Measurements from ENCODE around the gene MAMLD1.

Gene MAMLD1

DNA sequence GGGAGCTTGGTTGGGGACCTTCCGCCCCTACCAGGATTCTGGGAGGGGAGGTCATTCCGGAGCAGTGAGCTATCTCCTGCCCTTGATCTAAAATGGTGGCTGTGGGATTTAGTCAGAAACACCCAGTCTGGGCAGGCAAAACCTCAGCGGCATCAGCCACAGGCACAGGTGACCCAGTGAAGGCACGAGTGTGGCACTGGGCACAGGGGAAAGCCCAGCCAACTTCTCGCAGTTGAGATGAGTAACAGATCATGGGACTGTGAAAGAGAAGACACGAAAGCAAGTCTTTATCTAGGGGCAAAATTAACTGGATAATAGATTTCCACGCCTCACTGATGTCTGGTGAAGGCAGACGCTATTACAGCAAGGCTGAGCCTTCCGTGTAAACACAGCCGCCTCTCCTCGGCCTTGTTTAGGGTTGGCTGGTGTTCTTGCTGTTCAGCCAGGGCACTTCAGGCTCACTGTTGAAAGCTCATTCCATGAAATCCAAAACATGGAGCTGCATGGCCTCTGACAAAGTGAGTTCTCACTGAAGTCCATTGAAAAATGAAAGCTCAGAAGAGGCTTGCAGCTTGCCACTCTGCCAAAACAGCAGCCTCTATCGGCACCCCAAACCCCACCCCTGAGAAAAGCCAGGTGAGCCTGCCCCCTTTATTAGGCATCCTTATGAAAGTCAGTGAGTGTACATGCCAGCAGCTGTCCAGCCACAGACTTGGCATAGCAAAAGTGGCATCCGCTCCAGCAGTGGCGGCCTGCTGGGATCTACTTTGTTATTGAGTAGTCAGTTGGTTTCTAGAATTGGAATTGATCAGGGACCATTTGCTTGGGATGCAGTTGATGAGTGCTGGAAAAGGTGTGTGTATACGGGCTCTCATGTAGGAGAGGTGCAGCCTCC lies 103.0 kb downstream of the MAMLD1 start:
- Histone ChIP-seq H3K4me1 (ENCODE audit: control insufficient read depth, insufficient read depth, low read length) (no peaks in the 10 kb centered on the region), H3K27ac (ENCODE audit: insufficient read depth, low read depth, low read length, poor library complexity, severe bottlenecking) (no peak overlapping the region), H3K36me3 (ENCODE audit: control insufficient read depth, insufficient read depth, low read length) (no peaks in the 10 kb centered on the region), H3K4me3 (ENCODE audit: insufficient read depth, low read depth, low read length) (no peak overlapping the region), H3K27me3 (ENCODE audit: control insufficient read depth, insufficient read depth, low read length, poor library complexity, severe bottlenecking) (no peaks in the 10 kb centered on the region), H3K9me3 (ENCODE audit: control insufficient read depth, low read length) (no peaks in the 10 kb centered on the region)
- WGBS, 2 experiments: 93% methylated on average over 15 of the region's 15 CpGs

DNA sequence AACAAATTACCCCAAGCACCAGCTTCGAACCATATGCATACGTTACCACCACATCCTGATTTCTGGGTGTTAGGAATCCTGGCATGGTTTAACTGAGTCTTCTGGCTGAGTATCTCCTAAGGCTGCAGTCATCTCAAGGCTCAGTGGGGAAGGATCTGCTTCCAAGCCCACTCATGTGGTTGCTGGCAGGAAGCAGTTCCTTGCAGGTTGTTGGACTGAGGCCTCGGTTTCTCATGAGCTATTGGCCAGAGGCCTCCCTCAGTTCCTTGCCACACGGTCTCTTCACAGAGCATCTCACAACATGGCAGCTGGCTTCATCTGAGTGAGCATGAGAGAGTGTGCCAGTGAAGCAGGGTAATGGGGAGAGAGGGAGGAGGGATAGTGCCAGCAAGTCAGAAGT lies 109.2 kb downstream of the MAMLD1 start:
- Histone ChIP-seq H3K4me3 (ENCODE audit: insufficient read depth, low read depth, low read length) (no peak overlapping the region), H3K9me3 (ENCODE audit: control insufficient read depth, low read length) (no peaks in the 10 kb centered on the region), H3K36me3 (ENCODE audit: control insufficient read depth, insufficient read depth, low read length) (no peaks in the 10 kb centered on the region), H3K4me1 (ENCODE audit: control insufficient read depth, insufficient read depth, low read length) (no peaks in the 10 kb centered on the region), H3K27me3 (ENCODE audit: control insufficient read depth, insufficient read depth, low read length, poor library complexity, severe bottlenecking) (no peaks in the 10 kb centered on the region), H3K27ac (ENCODE audit: insufficient read depth, low read depth, low read length, poor library complexity, severe bottlenecking) (no peak overlapping the region)
- 95 to 98% methylated on average over 3 to 4 of the region's 4 CpGs for WGBS, 2 experiments

DNA sequence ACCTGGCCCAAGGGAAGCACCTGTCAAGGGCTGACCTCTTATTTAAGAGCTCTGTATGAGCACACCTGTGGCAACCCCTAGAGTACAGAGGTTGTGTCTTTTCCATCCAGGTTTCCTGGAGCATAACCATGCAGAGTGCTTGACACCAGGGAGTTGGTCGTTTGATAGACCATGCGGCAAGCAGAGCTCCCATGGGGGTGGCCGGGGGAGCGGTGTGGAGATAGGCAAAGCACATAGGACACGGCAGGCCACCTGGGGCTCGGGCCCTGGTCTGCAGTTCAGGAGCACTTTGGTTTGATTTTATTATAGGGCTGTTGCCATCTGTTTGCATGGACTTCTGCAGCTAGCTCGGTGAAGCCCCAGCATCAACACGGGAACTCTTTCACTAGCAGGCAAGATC lies 110.3 kb downstream of the MAMLD1 start:
- WGBS, 2 experiments: 95% methylated on average over 8 of the region's 8 CpGs
- Histone ChIP-seq H3K27me3 (ENCODE audit: control insufficient read depth, insufficient read depth, low read length, poor library complexity, severe bottlenecking) (no peaks in the 10 kb centered on the region), H3K9me3 (ENCODE audit: control insufficient read depth, low read length) (no peaks in the 10 kb centered on the region), H3K36me3 (ENCODE audit: control insufficient read depth, insufficient read depth, low read length) (no peaks in the 10 kb centered on the region), H3K27ac (ENCODE audit: insufficient read depth, low read depth, low read length, poor library complexity, severe bottlenecking) (no peak overlapping the region), H3K4me1 (ENCODE audit: control insufficient read depth, insufficient read depth, low read length) (no peaks in the 10 kb centered on the region), H3K4me3 (ENCODE audit: insufficient read depth, low read depth, low read length) (no peak overlapping the region)

DNA sequence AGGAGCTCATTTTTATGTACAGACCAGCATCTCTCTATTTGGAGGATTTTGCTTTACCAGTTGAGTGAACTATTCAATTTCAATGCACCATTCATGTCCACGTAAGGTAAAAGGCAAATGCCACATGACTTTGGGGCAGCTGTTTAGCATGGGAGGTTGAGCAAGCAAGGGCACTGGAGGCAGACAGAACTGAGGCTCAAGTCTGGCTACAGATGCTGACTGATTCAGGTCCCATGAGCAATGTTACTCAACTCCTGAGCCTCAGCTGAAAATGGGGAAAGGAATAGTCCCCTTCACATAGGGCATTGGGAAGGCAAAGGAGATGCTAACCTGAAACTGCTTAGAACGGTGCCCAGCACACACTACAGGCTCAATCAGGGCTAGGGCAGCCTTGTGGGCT lies 112.3 kb downstream of the MAMLD1 start:
- whole genome bisulfite sequencing, 2 experiments: 91 to 100% methylated on average over 2 of the region's 2 CpGs
- H3K36me3 ChIP-seq (ENCODE audit: control insufficient read depth, insufficient read depth, low read length): no peaks in the 10 kb centered on the region
- H3K27ac ChIP-seq (ENCODE audit: insufficient read depth, low read depth, low read length, poor library complexity, severe bottlenecking): no peak overlapping the region
- H3K9me3 ChIP-seq (ENCODE audit: control insufficient read depth, low read length): no peaks in the 10 kb centered on the region
- H3K27me3 ChIP-seq (ENCODE audit: control insufficient read depth, insufficient read depth, low read length, poor library complexity, severe bottlenecking): no peaks in the 10 kb centered on the region
- no peak overlapping the region for H3K4me3 ChIP-seq (ENCODE audit: insufficient read depth, low read depth, low read length)
- no peaks in the 10 kb centered on the region for H3K4me1 ChIP-seq (ENCODE audit: control insufficient read depth, insufficient read depth, low read length)

DNA sequence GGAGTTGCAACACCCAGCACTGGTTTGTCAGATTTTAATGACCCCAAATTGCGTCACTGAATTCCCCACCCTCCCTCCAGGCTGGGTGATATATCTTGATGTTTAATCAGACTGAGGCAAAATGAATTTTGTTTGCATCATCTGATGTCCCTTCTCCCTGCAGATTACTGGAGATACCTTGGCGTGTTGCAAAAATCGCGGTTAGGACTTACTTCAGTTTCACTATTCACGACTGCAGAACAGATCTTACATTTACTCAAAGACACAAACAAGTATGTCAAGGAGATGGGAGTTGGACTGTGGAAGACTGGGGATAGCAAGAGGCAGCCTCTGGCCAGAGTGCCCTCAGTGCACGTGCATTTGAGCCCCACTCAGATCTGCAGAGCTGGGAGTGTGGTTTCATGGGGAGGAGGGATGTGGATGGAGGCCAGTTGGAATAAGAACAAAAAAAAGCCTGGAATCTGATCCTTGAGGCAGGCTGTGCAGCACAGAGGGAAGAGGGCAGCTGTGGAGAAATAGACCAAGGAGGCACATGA lies 113.1 kb downstream of the MAMLD1 start:
- Histone ChIP-seq H3K4me1 (ENCODE audit: control insufficient read depth, insufficient read depth, low read length) (no peaks in the 10 kb centered on the region), H3K36me3 (ENCODE audit: control insufficient read depth, insufficient read depth, low read length) (no peaks in the 10 kb centered on the region), H3K9me3 (ENCODE audit: control insufficient read depth, low read length) (no peaks in the 10 kb centered on the region), H3K27ac (ENCODE audit: insufficient read depth, low read depth, low read length, poor library complexity, severe bottlenecking) (no peak overlapping the region), H3K27me3 (ENCODE audit: control insufficient read depth, insufficient read depth, low read length, poor library complexity, severe bottlenecking) (no peaks in the 10 kb centered on the region), H3K4me3 (ENCODE audit: insufficient read depth, low read depth, low read length) (no peak overlapping the region)
- 86 to 89% methylated on average over 2 to 6 of the region's 6 CpGs for WGBS, 2 experiments

DNA sequence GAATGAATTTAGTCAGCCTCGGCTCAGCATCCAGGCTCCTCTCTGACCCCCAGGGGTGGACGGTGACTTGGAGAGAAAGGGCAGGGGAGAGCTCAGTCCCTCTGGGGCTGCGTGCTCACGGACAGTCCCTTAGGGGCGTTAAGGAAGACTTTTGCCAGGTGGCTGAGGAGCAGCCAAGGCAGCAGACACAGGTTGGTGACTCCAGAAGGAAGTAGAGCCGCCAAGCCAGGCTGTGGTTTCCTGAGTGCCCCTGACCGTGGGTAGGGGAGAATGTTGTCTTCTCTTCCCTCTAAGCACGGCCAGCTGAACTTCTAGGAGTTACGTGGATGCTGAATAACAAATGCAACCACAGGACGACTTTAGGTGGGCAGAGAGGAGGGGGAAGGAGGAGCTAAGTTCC lies 114.3 kb downstream of the MAMLD1 start:
- H3K4me3 ChIP-seq (ENCODE audit: insufficient read depth, low read depth, low read length): no peak overlapping the region
- no peaks in the 10 kb centered on the region for H3K36me3 ChIP-seq (ENCODE audit: control insufficient read depth, insufficient read depth, low read length)
- 74 to 75% methylated on average over 10 of the region's 10 CpGs for WGBS, 2 experiments
- H3K27me3 ChIP-seq (ENCODE audit: control insufficient read depth, insufficient read depth, low read length, poor library complexity, severe bottlenecking): no peaks in the 10 kb centered on the region
- no peak overlapping the region for H3K27ac ChIP-seq (ENCODE audit: insufficient read depth, low read depth, low read length, poor library complexity, severe bottlenecking)
- no peaks in the 10 kb centered on the region for H3K4me1 ChIP-seq (ENCODE audit: control insufficient read depth, insufficient read depth, low read length)
- no peaks in the 10 kb centered on the region for H3K9me3 ChIP-seq (ENCODE audit: control insufficient read depth, low read length)

DNA sequence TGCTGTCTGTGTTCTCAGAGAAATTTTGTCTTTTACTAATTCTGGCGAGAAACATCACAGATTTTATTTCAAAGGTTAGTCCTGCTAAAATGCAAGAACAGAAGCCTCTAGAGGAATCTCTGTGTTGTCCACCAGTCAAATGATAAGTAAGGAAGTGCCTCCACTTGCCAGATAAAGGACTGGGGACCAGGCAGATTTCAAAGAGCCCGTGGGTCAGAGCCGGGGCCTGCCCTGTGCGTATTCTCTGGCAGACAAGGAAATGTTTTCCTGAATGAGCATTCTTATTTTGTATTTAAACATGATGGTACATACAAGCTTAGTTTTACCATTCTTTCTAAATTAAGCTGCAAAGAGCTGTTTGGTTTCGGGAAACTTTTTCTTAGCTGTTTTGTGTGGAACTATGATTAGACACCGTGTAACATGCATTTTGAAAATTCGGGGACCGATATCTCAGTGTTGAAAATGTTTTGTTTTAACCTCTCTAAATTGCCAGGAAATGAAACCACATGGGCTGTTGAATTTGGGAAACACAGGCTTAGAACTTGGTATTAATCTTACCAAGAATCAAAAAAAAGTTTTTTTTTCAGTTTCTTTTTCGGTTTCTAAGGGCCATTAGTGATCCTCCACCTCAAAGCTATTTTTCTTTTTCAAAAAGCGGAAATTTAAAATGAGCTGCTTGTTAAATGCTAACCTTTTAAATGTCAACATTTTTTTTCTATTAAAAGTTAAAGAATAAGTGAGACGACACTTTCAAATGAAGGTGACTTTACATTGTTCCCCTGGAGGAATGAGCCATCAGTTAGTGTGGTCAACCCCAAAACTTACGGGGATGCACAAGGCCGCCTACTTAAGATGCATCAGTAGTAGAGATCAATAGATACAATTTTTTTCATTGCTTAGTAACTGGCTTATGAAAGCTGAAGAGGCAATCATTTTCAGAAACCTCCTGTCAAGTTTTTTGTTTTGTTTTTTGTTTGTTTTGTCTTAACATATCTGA lies 115.7 kb downstream of the MAMLD1 start:
- WGBS, 2 experiments: 90 to 96% methylated on average over 10 to 12 of the region's 13 CpGs
- H3K4me1 ChIP-seq (ENCODE audit: control insufficient read depth, insufficient read depth, low read length): no peaks in the 10 kb centered on the region
- no peak overlapping the region for H3K27ac ChIP-seq (ENCODE audit: insufficient read depth, low read depth, low read length, poor library complexity, severe bottlenecking)
- H3K4me3 ChIP-seq (ENCODE audit: insufficient read depth, low read depth, low read length): no peak overlapping the region
- H3K9me3 ChIP-seq (ENCODE audit: control insufficient read depth, low read length): no peaks in the 10 kb centered on the region
- no peaks in the 10 kb centered on the region for H3K27me3 ChIP-seq (ENCODE audit: control insufficient read depth, insufficient read depth, low read length, poor library complexity, severe bottlenecking)
- no peaks in the 10 kb centered on the region for H3K36me3 ChIP-seq (ENCODE audit: control insufficient read depth, insufficient read depth, low read length)

DNA sequence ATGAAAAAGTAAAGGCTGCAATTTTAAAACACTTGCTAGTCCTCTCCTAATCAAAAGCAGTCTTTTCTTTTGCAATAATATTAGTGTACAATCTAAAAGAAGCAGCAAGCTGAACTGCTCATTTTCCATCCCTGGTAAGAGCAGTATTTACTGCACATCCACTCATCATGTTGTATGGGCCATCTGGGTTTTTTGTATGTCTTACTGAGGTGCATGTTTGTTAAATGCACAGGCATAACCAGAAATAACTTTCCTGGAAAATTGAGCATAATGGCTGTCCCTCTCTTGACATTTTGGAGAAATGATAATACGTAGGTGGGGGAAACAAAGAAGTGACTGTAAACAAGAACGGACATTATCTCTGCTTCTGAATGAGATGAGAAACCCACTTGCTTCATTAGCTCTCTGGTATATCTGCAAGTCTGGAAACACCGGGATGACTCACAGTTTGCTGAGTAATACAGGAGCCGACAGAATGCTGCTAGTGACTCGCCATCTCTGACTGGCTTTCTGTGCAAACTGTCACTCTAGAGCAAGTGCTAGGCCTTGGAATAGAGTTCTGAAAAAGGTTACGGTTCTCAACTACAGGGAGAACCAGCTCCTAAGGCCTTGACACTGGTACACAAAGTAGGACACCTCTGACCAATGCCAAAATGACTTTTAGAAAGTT lies 119.6 kb downstream of the MAMLD1 start:
- no peaks in the 10 kb centered on the region for H3K4me1 ChIP-seq (ENCODE audit: control insufficient read depth, insufficient read depth, low read length)
- H3K27me3 ChIP-seq (ENCODE audit: control insufficient read depth, insufficient read depth, low read length, poor library complexity, severe bottlenecking): no peaks in the 10 kb centered on the region
- no peaks in the 10 kb centered on the region for H3K36me3 ChIP-seq (ENCODE audit: control insufficient read depth, insufficient read depth, low read length)
- 78 to 81% methylated on average over 6 of the region's 6 CpGs for WGBS, 2 experiments
- no peak overlapping the region for H3K27ac ChIP-seq (ENCODE audit: insufficient read depth, low read depth, low read length, poor library complexity, severe bottlenecking)
- H3K4me3 ChIP-seq (ENCODE audit: insufficient read depth, low read depth, low read length): no peak overlapping the region
- H3K9me3 ChIP-seq (ENCODE audit: control insufficient read depth, low read length): no peaks in the 10 kb centered on the region

DNA sequence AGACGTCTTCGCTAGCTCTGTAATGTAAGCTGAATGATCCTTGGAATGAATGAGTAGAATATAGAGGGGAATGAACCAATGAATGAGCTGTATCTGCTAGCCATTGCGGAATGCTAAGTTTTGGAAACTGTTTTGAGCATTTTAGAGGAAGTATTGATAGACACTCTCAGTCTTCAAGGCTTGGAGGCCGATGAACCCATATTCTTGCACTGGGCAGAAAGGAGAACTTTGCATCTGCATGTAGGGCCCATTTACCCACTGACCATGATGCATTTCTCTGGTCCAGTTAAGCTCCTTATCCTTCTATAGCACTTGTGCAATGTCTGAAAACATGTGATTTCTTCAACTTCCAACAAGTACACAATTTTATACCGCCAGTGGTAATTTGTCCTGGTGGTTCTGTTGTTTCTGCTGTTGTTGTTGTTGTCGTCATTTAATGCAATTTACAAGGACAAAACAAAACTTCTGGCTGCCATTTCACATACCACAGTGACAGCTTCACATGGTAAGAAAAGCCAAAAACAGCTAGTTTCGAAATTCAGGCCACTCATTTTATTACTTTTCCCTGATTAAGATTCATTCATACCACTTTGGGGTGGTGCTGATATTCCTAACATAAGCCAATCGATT lies 120.4 kb downstream of the MAMLD1 start:
- H3K4me1 ChIP-seq (ENCODE audit: control insufficient read depth, insufficient read depth, low read length): no peaks in the 10 kb centered on the region
- H3K9me3 ChIP-seq (ENCODE audit: control insufficient read depth, low read length): no peaks in the 10 kb centered on the region
- H3K27ac ChIP-seq (ENCODE audit: insufficient read depth, low read depth, low read length, poor library complexity, severe bottlenecking): no peak overlapping the region
- H3K4me3 ChIP-seq (ENCODE audit: insufficient read depth, low read depth, low read length): no peak overlapping the region
- no peaks in the 10 kb centered on the region for H3K27me3 ChIP-seq (ENCODE audit: control insufficient read depth, insufficient read depth, low read length, poor library complexity, severe bottlenecking)
- no peaks in the 10 kb centered on the region for H3K36me3 ChIP-seq (ENCODE audit: control insufficient read depth, insufficient read depth, low read length)
- 93 to 95% methylated on average over 5 to 7 of the region's 8 CpGs for WGBS, 2 experiments

Measured in ectodermal cell (in vitro differentiated cells).